H1 (cell line): ENCODE measurements around the gene ZNF521. TPM values are rescaled to one million over a fixed set of nuclear protein-coding genes. Genes with fewer than 3 reads are reported as not detected.

Source experiments
- CTCF ChIA-PET: fragments of 300-600 bp; sonication (Branson Sonifier 250); formaldehyde crosslinking; loops from one replicate; lab custom pipeline; 2021; ENCODE audit not compliant: partially characterized antibody; lab: Charles Lee
- POLR2A ChIA-PET: fragments of 300-600 bp; sonication (Branson Sonifier 250); formaldehyde crosslinking; loops from one replicate; lab custom pipeline; 2021; ENCODE audit warnings: inconsistent platforms; ENCODE audit not compliant: partially characterized antibody; lab: Charles Lee
- DNase-seq, 2 experiments: peaks; one replicate each; pipeline versions ENCODE4 v3.0.0 to v3.0.0-alpha.2; 2010 to 2022; ENCODE audit warnings: low spot score in 2 of 2, low read depth in 1 of 2, mixed read lengths in 1 of 2
- FAIRE-seq: peaks from 2 replicates; lab custom pipeline; 2011; peaks lifted over from hg19 to GRCh38; lab: Jason Lieb, UNC
- H2AFZ ChIP-seq: 2 replicates; pipeline ENCODE4 v1.8.1; 2012; ENCODE audit warnings: low read length, inconsistent platforms
- H2AK5ac ChIP-seq: 2 replicates; pipeline ENCODE4 v1.6.1; 2013; ENCODE audit warnings: low read depth, low read length
- H2BK120ac ChIP-seq: replicated peaks from 2 replicates; pipeline ENCODE3; 2013; ENCODE audit warnings: low read depth, low read length, inconsistent platforms
- H2BK12ac ChIP-seq: 2 replicates; pipeline ENCODE4 v1.6.1; 2013; ENCODE audit warnings: low read depth, low read length
- H2BK15ac ChIP-seq: 2 replicates; pipeline ENCODE4 v1.6.1; 2013; ENCODE audit warnings: low read length
- H2BK20ac ChIP-seq: 2 replicates; pipeline ENCODE4 v1.6.1; 2013; ENCODE audit warnings: low read length
- H2BK5ac ChIP-seq: 2 replicates; pipeline ENCODE4 v1.6.1; 2013; ENCODE audit warnings: low read depth, low read length
- H3K14ac ChIP-seq: 2 replicates; pipeline ENCODE4 v1.6.1; 2013; ENCODE audit warnings: inconsistent platforms; ENCODE audit not compliant: insufficient read length
- H3K18ac ChIP-seq: 2 replicates; pipeline ENCODE4 v1.6.1; 2013; ENCODE audit warnings: low read length; ENCODE audit errors: extremely low read depth
- H3K23ac ChIP-seq: 2 replicates; pipeline ENCODE4 v1.6.1; 2013; ENCODE audit warnings: inconsistent platforms; ENCODE audit not compliant: insufficient read length
- H3K23me2 ChIP-seq: 2 replicates; pipeline ENCODE4 v1.6.1; 2013; ENCODE audit warnings: low read depth, low read length
- H3K27ac ChIP-seq: 2 replicates; pipeline ENCODE4 v1.6.1; 2011; ENCODE audit warnings: low read depth, low read length, inconsistent platforms
- H3K27me3 ChIP-seq, 4 experiments: replicated peaks in 1 of 4; 1 replicate in 1 of 4; 2 replicates in 3 of 4; pipeline versions ENCODE4 v1.6.1 to v1.8.1; 2011 to 2013; ENCODE audit warnings: low read length in 3 of 4, mild to moderate bottlenecking in 3 of 4, inconsistent platforms in 2 of 4, mixed read lengths in 2 of 4, moderate library complexity in 1 of 4; ENCODE audit not compliant: control insufficient read depth in 3 of 4, insufficient read depth in 3 of 4; ENCODE audit errors: extremely low read depth in 1 of 4
- H3K36me3 ChIP-seq, 4 experiments: 2 replicates each; pipeline versions ENCODE4 v1.6.1 to v1.8.1; 2011 to 2013; ENCODE audit warnings: mild to moderate bottlenecking in 4 of 4, low read length in 3 of 4, moderate library complexity in 2 of 4, control low read depth in 1 of 4, inconsistent platforms in 1 of 4; ENCODE audit not compliant: insufficient read depth in 4 of 4, control insufficient read depth in 2 of 4
- H3K4ac ChIP-seq: replicated peaks from 2 replicates; pipeline ENCODE3; 2013; ENCODE audit warnings: low read length, low read depth, mixed read lengths, inconsistent platforms; ENCODE audit not compliant: insufficient read length
- H3K4me1 ChIP-seq, 4 experiments: replicated peaks in 1 of 4; 1 replicate in 1 of 4; 2 replicates in 3 of 4; pipeline versions ENCODE4 v1.6.1 to v1.8.1; 2011 to 2013; ENCODE audit warnings: low read length in 3 of 4, inconsistent platforms in 2 of 4, mixed read lengths in 1 of 4; ENCODE audit not compliant: insufficient read depth in 4 of 4, control insufficient read depth in 3 of 4
- H3K4me2 ChIP-seq, 2 experiments: 2 replicates each; pipeline versions ENCODE4 v1.6.1 to v1.8.1; 2011 to 2013; ENCODE audit warnings: low read depth in 2 of 2, low read length in 2 of 2, control low read depth in 1 of 2, inconsistent platforms in 1 of 2, mild to moderate bottlenecking in 1 of 2; ENCODE audit not compliant: insufficient read depth in 1 of 2
- H3K4me3 ChIP-seq, 4 experiments: fragments of 200-600, 300-600 bp in 1 of 4; sonication (generic), shearing (Covaris generic), sonication (Bioruptor Twin) in 1 of 4; 2 replicates each; pipeline versions ENCODE4 v1.5.1 to v1.8.1; 2011 to 2016; ENCODE audit warnings: low read length in 4 of 4, low read depth in 3 of 4, control low read depth in 2 of 4, inconsistent platforms in 2 of 4, mild to moderate bottlenecking in 2 of 4, mixed read lengths in 1 of 4, moderate library complexity in 1 of 4; ENCODE audit not compliant: insufficient read depth in 2 of 4; ENCODE audit errors: extremely low read depth in 1 of 4
- H3K56ac ChIP-seq: replicated peaks from 2 replicates; pipeline ENCODE3; 2013; ENCODE audit warnings: low read depth, mild to moderate bottlenecking, mixed read lengths, low read length, inconsistent platforms; ENCODE audit not compliant: insufficient read length
- H3K79me1 ChIP-seq: 2 replicates; pipeline ENCODE4 v1.6.1; 2013; ENCODE audit warnings: low read depth, low read length, control low read depth
- H3K79me2 ChIP-seq, 2 experiments: 2 replicates each; pipeline versions ENCODE4 v1.6.1 to v1.8.1; 2012 to 2013; ENCODE audit warnings: low read length in 2 of 2, mild to moderate bottlenecking in 2 of 2, inconsistent platforms in 1 of 2; ENCODE audit not compliant: insufficient read depth in 2 of 2, control insufficient read depth in 1 of 2
- H3K9ac ChIP-seq, 4 experiments: replicated peaks in 1 of 4; 1 replicate in 1 of 4; 2 replicates in 3 of 4; pipeline versions ENCODE4 v1.6.1 to v1.8.1; 2011 to 2013; ENCODE audit warnings: low read depth in 3 of 4, low read length in 3 of 4, control low read depth in 2 of 4, mild to moderate bottlenecking in 2 of 4, moderate library complexity in 2 of 4, inconsistent platforms in 1 of 4; ENCODE audit errors: extremely low read depth in 1 of 4
- H3K9me3 ChIP-seq, 2 experiments: 2 replicates each; pipeline versions ENCODE4 v1.6.1 to v1.8.1; 2012 to 2013; ENCODE audit warnings: mild to moderate bottlenecking in 2 of 2, moderate library complexity in 2 of 2, control low read depth in 1 of 2, inconsistent platforms in 1 of 2, low read depth in 1 of 2, low read length in 1 of 2, mixed read lengths in 1 of 2; ENCODE audit not compliant: insufficient read depth in 2 of 2
- H4K20me1 ChIP-seq, 2 experiments: replicated peaks in 1 of 2; 2 replicates each; pipeline versions ENCODE3 to v1.8.1; 2011 to 2013; ENCODE audit warnings: inconsistent platforms in 2 of 2, low read length in 2 of 2, mild to moderate bottlenecking in 1 of 2; ENCODE audit not compliant: insufficient read depth in 2 of 2, control insufficient read depth in 1 of 2
- H4K5ac ChIP-seq: 2 replicates; pipeline ENCODE4 v1.6.1; 2013; ENCODE audit warnings: low read length, low read depth, mixed read lengths, inconsistent platforms; ENCODE audit not compliant: insufficient read length
- H4K8ac ChIP-seq: 2 replicates; pipeline ENCODE4 v1.8.0; 2013; ENCODE audit warnings: mild to moderate bottlenecking, moderate library complexity, low read length, inconsistent platforms; ENCODE audit not compliant: insufficient read depth; ENCODE audit errors: extremely low read depth
- H4K91ac ChIP-seq: replicated peaks from 2 replicates; pipeline ENCODE3; 2013; ENCODE audit warnings: low read length, mixed read lengths, inconsistent platforms; ENCODE audit not compliant: insufficient read length
- BRCA1 ChIP-seq: IDR thresholded peaks from 2 replicates; pipeline ENCODE4 v1.6.1; 2012; ENCODE audit warnings: low read depth, low read length, improper control_type of control experiment
- CHD1 ChIP-seq: IDR thresholded peaks from 2 replicates; pipeline ENCODE4 v1.6.1; 2012; ENCODE audit warnings: low read depth, low read length, improper control_type of control experiment
- CTBP2 ChIP-seq: IDR thresholded peaks from 2 replicates; pipeline ENCODE4 v1.7.0; 2011; ENCODE audit warnings: borderline replicate concordance, mild to moderate bottlenecking, moderate library complexity, mixed read lengths, low read length; ENCODE audit not compliant: insufficient read depth, insufficient read length
- FOSL1 ChIP-seq: IDR thresholded peaks from 2 replicates; pipeline ENCODE4 v1.6.1; 2011; ENCODE audit warnings: mild to moderate bottlenecking, low read depth, low read length, moderate library complexity; ENCODE audit not compliant: insufficient read depth
- KDM1A ChIP-seq: fragments of 200-600, 300-600 bp; sonication (generic); IDR thresholded peaks from 2 replicates; pipeline ENCODE4 v1.7.1; 2016; ENCODE audit warnings: mild to moderate bottlenecking, low read length, borderline replicate concordance
- RFX5 ChIP-seq: IDR thresholded peaks from 2 replicates; pipeline ENCODE4 v1.6.1; 2011; ENCODE audit warnings: low read depth, low read length, improper control_type of control experiment, borderline replicate concordance
- RXRA ChIP-seq: IDR thresholded peaks from 2 replicates; pipeline ENCODE4 v1.6.1; 2011; ENCODE audit warnings: low read depth, mild to moderate bottlenecking, low read length, moderate library complexity; ENCODE audit not compliant: insufficient read depth
- SP1 ChIP-seq: IDR thresholded peaks from 2 replicates; pipeline ENCODE4 v1.6.1; 2011; ENCODE audit warnings: low read depth, low read length
- SP2 ChIP-seq: IDR thresholded peaks from 2 replicates; pipeline ENCODE4 v1.6.1; 2012; ENCODE audit warnings: mild to moderate bottlenecking, low read length, inconsistent platforms
- polyA plus RNA-seq, 7 experiments: library from polyadenylated mRNA; depleted of rRNA in 3 of 7; stranded (reverse) in 5 of 7; unstranded in 2 of 7; fragments of >200 nt in 5 of 7; fragments of 200-250 nt in 2 of 7; gene quantifications; 1 replicate in 5 of 7; 2 replicates in 1 of 7; 4 replicates in 1 of 7; pipeline versions ENCODE4 v1.2.1 to v1.2.3, GENCODE V29; 2011 to 2013; ENCODE audit warnings: missing spikeins in 2 of 7, mixed read lengths in 2 of 7
- total RNA-seq: library from RNA; stranded (reverse); fragmentation: NEBNext Ultra II Directional; extraction: Animal tissue kit (Norgen Biotek cat#: 25700); gene quantifications from 2 replicates; pipeline ENCODE4 v1.2.1, GENCODE V29; 2021
- TF ChIP-seq, protein P1 (sequence below): IDR thresholded peaks from 2 replicates; pipeline ENCODE4 v1.6.1; 2012; ENCODE audit warnings: low read length, inconsistent platforms

Gene ZNF521
- total and polyA plus RNA-seq, 2 of the 8 experiments (the other 6 are each of a cell fraction or from before 2014, with no cell fraction given), result 9.5 to 15.8 TPM

DNA sequence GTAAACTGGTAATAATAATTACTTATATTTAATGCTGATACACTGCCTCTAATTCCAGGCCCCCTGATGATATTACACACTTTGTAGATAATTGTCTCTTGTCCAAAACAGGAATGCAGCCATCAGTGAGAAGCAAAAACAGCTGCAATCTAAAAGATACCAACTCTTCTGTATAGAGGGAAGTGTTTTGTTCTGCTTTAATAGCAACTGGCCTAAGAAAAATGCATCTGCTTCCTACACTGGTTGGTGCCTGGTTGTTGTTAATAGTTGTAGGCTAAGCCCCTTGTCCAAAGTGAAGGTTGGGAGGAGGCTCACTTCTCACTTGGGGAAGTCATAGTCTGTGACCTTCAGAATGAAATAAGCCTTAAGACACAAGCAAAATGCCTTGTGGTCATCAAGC lies 332.0 kb downstream of the ZNF521 start:
- H3K4ac ChIP-seq, result no peak overlapping the region
- no peak overlapping the region for H3K27ac ChIP-seq
- H2BK5ac ChIP-seq, result no peak overlapping the region
- H3K23ac ChIP-seq, result no peak overlapping the region
- H3K79me2 ChIP-seq, result no peaks in the 10 kb centered on the region
- DNase-seq, result no peak
- no peaks in the 10 kb centered on the region for H3K79me1 ChIP-seq
- ChIA-PET POLR2A (no interaction called here), CTCF (no interaction called here)
- no peak for FAIRE-seq
- TF ChIP-seq BRCA1 (no peak), CHD1 (no peak), CTBP2 (no peak), KDM1A (no peak), SP1 (no peak), RFX5 (no peak), SP2 (no peak), FOSL1 (no peak), RXRA (no peak)
- TF ChIP-seq, protein P1, sequence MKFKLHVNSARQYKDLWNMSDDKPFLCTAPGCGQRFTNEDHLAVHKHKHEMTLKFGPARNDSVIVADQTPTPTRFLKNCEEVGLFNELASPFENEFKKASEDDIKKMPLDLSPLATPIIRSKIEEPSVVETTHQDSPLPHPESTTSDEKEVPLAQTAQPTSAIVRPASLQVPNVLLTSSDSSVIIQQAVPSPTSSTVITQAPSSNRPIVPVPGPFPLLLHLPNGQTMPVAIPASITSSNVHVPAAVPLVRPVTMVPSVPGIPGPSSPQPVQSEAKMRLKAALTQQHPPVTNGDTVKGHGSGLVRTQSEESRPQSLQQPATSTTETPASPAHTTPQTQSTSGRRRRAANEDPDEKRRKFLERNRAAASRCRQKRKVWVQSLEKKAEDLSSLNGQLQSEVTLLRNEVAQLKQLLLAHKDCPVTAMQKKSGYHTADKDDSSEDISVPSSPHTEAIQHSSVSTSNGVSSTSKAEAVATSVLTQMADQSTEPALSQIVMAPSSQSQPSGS, result no peak
- no peak overlapping the region for H4K8ac ChIP-seq
- H3K4me3 ChIP-seq, result no peak overlapping the region
- no peak overlapping the region for H4K5ac ChIP-seq
- H3K14ac ChIP-seq, result no peak overlapping the region
- no peak overlapping the region for H2AK5ac ChIP-seq
- no peaks in the 10 kb centered on the region for H3K27me3 ChIP-seq
- H4K20me1 ChIP-seq, result no peaks in the 10 kb centered on the region
- no peak overlapping the region for H2BK15ac ChIP-seq
- no peak overlapping the region for H3K56ac ChIP-seq
- no peaks in the 10 kb centered on the region for H3K4me1 ChIP-seq
- no peaks in the 10 kb centered on the region for H3K23me2 ChIP-seq
- H4K91ac ChIP-seq, result no peak overlapping the region
- H3K4me2 ChIP-seq, result no peak overlapping the region
- H2BK20ac ChIP-seq, result no peak overlapping the region
- H2BK12ac ChIP-seq, result no peak overlapping the region
- H3K36me3 ChIP-seq, result no peaks in the 10 kb centered on the region
- no peak overlapping the region for H2AFZ ChIP-seq
- H2BK120ac ChIP-seq, result no peak overlapping the region
- no peak overlapping the region for H3K9ac ChIP-seq
- no peak overlapping the region for H3K18ac ChIP-seq
- H3K9me3 ChIP-seq, result no peaks in the 10 kb centered on the region
